AG10803 (cell line): ENCODE measurements around the gene ZNF394.

Source experiments
- DNase-seq: peaks from one replicate; pipeline ENCODE4 v3.0.0; 2010; ENCODE audit warnings: low read depth
- H3K4me3 ChIP-seq: 2 replicates; pipeline ENCODE4 v1.5.1; 2011; ENCODE audit warnings: mild to moderate bottlenecking, low read length, control low read depth
- TF ChIP-seq, protein P1 (sequence below): conservative IDR thresholded peaks from 2 replicates; pipeline ENCODE4 v1.5.1; 2011; ENCODE audit warnings: mild to moderate bottlenecking, low read length, control low read depth, inconsistent platforms

ZNF394 gene

GRCh38 chr7:99448855-99449254, 51.2 kb downstream of the ZNF394 start:
- DNase-seq, result no peak
- TF ChIP-seq, protein P1, sequence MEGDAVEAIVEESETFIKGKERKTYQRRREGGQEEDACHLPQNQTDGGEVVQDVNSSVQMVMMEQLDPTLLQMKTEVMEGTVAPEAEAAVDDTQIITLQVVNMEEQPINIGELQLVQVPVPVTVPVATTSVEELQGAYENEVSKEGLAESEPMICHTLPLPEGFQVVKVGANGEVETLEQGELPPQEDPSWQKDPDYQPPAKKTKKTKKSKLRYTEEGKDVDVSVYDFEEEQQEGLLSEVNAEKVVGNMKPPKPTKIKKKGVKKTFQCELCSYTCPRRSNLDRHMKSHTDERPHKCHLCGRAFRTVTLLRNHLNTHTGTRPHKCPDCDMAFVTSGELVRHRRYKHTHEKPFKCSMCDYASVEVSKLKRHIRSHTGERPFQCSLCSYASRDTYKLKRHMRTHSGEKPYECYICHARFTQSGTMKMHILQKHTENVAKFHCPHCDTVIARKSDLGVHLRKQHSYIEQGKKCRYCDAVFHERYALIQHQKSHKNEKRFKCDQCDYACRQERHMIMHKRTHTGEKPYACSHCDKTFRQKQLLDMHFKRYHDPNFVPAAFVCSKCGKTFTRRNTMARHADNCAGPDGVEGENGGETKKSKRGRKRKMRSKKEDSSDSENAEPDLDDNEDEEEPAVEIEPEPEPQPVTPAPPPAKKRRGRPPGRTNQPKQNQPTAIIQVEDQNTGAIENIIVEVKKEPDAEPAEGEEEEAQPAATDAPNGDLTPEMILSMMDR, result no peak
- no peak overlapping the region for H3K4me3 ChIP-seq

DNA sequence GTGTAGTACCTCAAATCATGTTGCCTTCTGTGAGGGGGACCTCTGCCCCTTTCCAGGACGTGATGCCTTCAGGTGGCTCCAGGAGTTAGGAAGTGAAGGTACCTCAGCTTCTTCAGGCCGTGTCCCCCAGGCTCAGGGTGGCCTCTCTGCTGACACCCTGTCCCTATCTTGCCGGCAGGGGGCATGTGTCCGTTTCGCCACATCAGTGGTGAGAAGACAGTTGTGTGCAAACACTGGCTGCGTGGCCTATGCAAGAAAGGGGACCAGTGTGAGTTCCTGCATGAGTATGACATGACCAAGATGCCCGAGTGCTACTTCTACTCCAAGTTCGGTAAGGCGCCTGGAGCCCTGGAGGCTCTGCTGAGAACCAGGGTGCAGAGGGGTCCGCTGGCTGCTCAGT, 52.1 kb downstream of the ZNF394 start:
- H3K4me3 ChIP-seq, result no peak overlapping the region
- TF ChIP-seq, protein P1, result peak; percentile 34; the same call in 1 of the 2 replicates
- no peak for DNase-seq

- DNase-seq, result no peak
- TF ChIP-seq, protein P1, result no peak
- H3K4me3 ChIP-seq, result no peak overlapping the region
Observed at GRCh38 chr7:99446096-99446495, 54.0 kb downstream of the ZNF394 start.
